ENCODE results near the gene WNK4.

The WNK4 gene

GRCh38 chr17:42773290-42774035, 6.9 kb upstream of the WNK4 start, which contains the start of gene VPS25:
VPS25 (plus strand) TSS chr17:42773449; CDS start chr17:42773476, 27 bp downstream.
- FAIRE-seq: no peak

- FAIRE-seq: no peak
Observed at GRCh38 chr17:42774066-42774745, 6.2 kb upstream of the WNK4 start.

- no peak for FAIRE-seq
Observed at GRCh38 chr17:42775534-42776098, 4.8 kb upstream of the WNK4 start.

DNA sequence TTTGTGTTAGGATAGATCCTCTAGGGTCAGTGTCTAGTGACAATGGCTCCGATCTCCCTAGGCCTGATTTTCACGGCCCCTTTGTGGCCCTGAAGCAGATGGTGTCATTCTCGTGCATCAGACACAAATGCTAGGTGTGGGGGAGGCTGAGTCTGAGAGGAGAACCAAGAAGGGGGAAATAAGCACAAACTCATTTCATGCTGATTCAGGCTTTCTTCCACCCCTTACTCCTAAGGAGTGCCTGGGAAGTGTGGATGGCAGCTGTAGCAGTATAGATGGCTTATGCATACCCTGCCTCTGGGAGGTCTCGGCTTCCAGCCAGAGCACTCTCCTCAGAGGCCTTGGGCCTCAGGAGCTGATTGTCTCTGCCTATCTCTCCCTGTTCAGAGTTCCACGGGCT, 1.8 kb upstream of the WNK4 start:
- no peak for FAIRE-seq

GRCh38 chr17:42779304-42779935, 990 bp upstream of the WNK4 start:
- FAIRE-seq: no peak

GRCh38 chr17:42780851-42781638, 635 bp downstream of the WNK4 start:
- no peak for FAIRE-seq

DNA sequence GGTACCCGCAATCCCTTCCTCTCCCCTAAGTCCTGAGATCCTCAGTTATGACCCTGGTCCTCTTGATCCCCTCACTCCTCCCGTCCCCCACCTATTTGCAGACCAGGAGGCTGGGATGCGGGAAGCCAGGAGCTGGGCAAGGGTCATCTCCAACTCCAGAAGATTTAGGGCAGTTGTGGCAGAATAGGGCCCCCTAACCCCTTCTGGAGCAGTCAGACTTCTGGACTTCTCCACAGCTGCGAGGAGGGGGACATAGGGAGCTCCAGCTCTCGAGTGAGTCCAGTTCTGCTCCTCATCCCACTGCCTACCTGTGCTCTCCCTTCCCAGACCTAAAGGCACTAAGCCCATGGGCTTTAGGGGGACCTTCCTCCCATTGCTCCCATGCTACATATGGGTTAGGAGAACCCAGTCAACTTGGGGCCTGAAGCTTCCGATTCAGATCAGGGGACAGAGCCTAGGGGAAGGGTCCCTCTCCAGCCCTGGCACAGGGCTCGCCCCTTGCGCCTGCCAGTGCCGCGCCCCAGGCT, 1.3 kb downstream of the WNK4 start:
- FAIRE-seq: no peak

GRCh38 chr17:42782166-42783061, 2.0 kb downstream of the WNK4 start:
- FAIRE-seq: no peak

- no peak for FAIRE-seq
Observed at GRCh38 chr17:42783062-42783790, 2.8 kb downstream of the WNK4 start.

DNA sequence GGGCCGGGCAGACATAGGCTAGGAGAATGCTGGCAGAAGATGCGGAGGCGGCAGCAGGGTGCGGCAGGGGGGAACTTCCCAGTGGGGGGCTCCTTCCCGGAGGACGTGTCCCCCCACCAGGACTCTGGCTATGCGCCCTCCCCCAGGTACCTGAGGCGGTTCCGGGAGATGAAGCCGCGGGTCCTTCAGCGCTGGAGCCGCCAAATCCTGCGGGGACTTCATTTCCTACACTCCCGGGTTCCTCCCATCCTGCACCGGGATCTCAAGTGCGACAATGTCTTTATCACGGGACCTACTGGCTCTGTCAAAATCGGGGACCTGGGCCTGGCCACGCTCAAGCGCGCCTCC, 3.4 kb downstream of the WNK4 start:
- no peak for FAIRE-seq

DNA sequence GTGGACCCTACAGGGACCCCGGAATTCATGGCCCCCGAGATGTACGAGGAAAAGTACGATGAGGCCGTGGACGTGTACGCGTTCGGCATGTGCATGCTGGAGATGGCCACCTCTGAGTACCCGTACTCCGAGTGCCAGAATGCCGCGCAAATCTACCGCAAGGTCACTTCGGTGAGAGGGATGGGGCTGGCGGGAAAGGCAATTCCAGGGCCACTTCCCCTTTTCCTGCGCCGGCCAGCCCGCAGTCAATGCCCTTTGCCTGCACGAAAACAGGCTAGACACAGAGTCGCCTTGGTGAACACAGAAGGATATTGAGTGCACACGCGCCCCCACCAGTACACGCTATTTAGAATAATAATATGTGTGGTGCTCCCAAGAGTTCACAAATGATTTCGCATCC, 4.0 kb downstream of the WNK4 start:
- FAIRE-seq: no peak

DNA sequence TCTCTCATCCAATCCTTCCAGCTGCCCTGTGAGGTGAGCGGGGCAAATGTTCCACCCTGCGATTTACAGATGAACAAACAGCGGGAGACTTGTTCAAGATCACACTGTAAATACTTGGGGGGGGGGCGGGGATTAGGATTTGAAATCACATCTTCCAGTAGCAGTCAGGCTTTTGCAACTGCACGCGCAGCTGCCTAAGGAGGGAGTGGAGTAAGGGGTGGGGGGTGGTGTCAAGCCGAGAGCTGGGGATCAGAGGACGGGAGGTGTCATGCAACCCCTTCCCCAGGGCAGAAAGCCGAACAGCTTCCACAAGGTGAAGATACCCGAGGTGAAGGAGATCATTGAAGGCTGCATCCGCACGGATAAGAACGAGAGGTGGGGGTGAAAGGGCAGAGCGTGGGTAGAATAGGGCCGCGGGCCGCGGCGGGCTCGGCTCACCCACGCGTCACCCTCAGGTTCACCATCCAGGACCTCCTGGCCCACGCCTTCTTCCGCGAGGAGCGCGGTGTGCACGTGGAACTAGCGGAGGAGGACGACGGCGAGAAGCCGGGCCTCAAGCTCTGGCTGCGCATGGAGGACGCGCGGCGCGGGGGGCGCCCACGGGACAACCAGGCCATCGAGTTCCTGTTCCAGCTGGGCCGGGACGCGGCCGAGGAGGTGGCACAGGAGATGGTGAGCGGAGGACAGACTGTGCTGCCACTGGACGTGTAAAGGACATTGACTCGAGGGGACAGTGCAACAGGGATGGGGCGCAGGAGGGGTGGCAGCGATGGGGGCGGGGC, 4.6 kb downstream of the WNK4 start:
- FAIRE-seq: no peak

DNA sequence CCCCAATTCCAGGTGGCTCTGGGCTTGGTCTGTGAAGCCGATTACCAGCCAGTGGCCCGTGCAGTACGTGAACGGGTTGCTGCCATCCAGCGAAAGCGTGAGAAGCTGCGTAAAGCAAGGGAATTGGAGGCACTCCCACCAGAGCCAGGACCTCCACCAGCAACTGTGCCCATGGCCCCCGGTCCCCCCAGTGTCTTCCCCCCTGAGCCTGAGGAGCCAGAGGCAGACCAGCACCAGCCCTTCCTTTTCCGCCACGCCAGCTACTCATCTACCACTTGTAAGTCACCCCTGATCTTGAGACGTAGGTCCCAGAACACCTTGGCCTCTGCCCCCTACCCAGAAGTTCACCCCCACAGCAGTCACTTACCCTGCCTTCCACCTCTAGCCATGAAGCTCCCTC, 6.9 kb downstream of the WNK4 start:
- no peak for FAIRE-seq

GRCh38 chr17:42791948-42792347, 11.5 kb downstream of the WNK4 start:
- no peak for FAIRE-seq

DNA sequence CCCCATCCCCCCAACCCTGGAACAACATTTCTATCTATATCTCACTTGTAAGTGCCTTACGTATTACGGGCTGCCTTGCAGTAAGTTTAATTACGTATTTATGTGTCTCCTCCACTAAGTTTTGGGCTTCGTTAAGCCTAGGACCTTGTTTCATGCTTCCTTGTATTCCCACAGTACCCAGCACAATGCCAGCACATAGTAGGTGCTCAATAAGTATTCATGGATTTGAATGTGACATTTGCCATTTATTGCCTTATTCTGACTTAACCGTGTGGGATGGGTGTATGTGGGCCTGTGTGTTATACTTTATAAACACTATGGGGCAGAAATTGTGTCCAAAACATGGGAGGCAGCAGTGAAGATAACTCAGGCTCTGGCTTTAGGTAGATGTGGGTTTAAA, 12.1 kb downstream of the WNK4 start:
- no peak for FAIRE-seq

GRCh38 chr17:42795061-42795460, 14.7 kb downstream of the WNK4 start:
- FAIRE-seq: no peak

GRCh38 chr17:42795465-42795864, 15.1 kb downstream of the WNK4 start:
- no peak for FAIRE-seq

GRCh38 chr17:42796066-42796758, 15.8 kb downstream of the WNK4 start:
- no peak for FAIRE-seq
